Mesendoderm (in vitro differentiated cells): ENCODE results near the gene RECQL. TPM values are rescaled to one million over a fixed set of nuclear protein-coding genes. Genes with fewer than 3 reads are reported as not detected.

Source experiments
- DNase-seq: peaks from one replicate; pipeline ENCODE4 v3.0.0; 2013
- H2AK5ac ChIP-seq: 2 replicates; pipeline ENCODE4 v1.6.1; 2013; ENCODE audit warnings: low read length, inconsistent platforms
- H2BK120ac ChIP-seq: 2 replicates; pipeline ENCODE4 v1.6.1; 2013; ENCODE audit warnings: low read depth, mild to moderate bottlenecking, low read length, moderate library complexity, mixed read lengths
- H2BK15ac ChIP-seq: replicated peaks from 2 replicates; pipeline ENCODE4 v1.6.1; 2013; ENCODE audit warnings: low read depth, mild to moderate bottlenecking, moderate library complexity
- H2BK5ac ChIP-seq: 2 replicates; pipeline ENCODE4 v1.6.1; 2013; ENCODE audit warnings: low read length, inconsistent platforms
- H3K18ac ChIP-seq: 2 replicates; pipeline ENCODE4 v1.6.1; 2013; ENCODE audit warnings: mild to moderate bottlenecking, low read length, mixed read lengths
- H3K23ac ChIP-seq: one replicate; pipeline ENCODE4 v1.6.1; 2013; ENCODE audit warnings: low read length
- H3K27ac ChIP-seq: 2 replicates; pipeline ENCODE4 v1.5.1; 2013; ENCODE audit warnings: low read depth, mild to moderate bottlenecking, inconsistent platforms, low read length, moderate library complexity
- H3K27me3 ChIP-seq: 2 replicates; pipeline ENCODE4 v1.6.1; 2013; ENCODE audit warnings: low read length, control low read depth, mild to moderate bottlenecking, inconsistent platforms; ENCODE audit not compliant: insufficient read depth, poor library complexity
- H3K36me3 ChIP-seq: 2 replicates; pipeline ENCODE4 v1.6.1; 2013; ENCODE audit warnings: low read length, inconsistent platforms; ENCODE audit not compliant: control insufficient read depth, insufficient read depth
- H3K4ac ChIP-seq: one replicate; pipeline ENCODE4 v1.6.1; 2013; ENCODE audit warnings: low read depth, mild to moderate bottlenecking, low read length, moderate library complexity
- H3K4me1 ChIP-seq: 2 replicates; pipeline ENCODE4 v1.6.1; 2013; ENCODE audit warnings: low read depth, low read length, inconsistent platforms; ENCODE audit not compliant: control insufficient read depth
- H3K4me2 ChIP-seq: 2 replicates; pipeline ENCODE4 v1.6.1; 2013; ENCODE audit warnings: low read length
- H3K4me3 ChIP-seq: 2 replicates; pipeline ENCODE4 v1.5.1; 2013; ENCODE audit warnings: mild to moderate bottlenecking, low read length
- H3K56ac ChIP-seq: one replicate; pipeline ENCODE4 v1.6.1; 2013; ENCODE audit warnings: low read length
- H3K79me1 ChIP-seq: 2 replicates; pipeline ENCODE4 v1.6.1; 2013; ENCODE audit warnings: low read length, inconsistent platforms
- H3K79me2 ChIP-seq: 2 replicates; pipeline ENCODE4 v1.6.1; 2013; ENCODE audit warnings: mild to moderate bottlenecking, low read length; ENCODE audit not compliant: control insufficient read depth, insufficient read depth
- H3K9ac ChIP-seq: 2 replicates; pipeline ENCODE4 v1.6.1; 2013; ENCODE audit warnings: low read length, inconsistent platforms
- H4K5ac ChIP-seq: one replicate; pipeline ENCODE4 v1.6.1; 2013; ENCODE audit warnings: low read length
- H4K8ac ChIP-seq: one replicate; pipeline ENCODE4 v1.6.1; 2013; ENCODE audit warnings: low read depth, mild to moderate bottlenecking, control low read depth, low read length, moderate library complexity
- WGBS: extraction: QIAGEN DNeasy Blood & Tissue Kit; methylation state at CpG from one replicate; pipeline ENCODE4 v1.1.7; 2013; ENCODE audit warnings: low lambda C conversion rate, missing lambda C conversion rate; ENCODE audit not compliant: insufficient coverage; ENCODE audit errors: extremely low coverage; 5-methylcytosine and 5-hydroxymethylcytosine counted together
- polyA plus RNA-seq, 2 experiments: library from polyadenylated mRNA; stranded (reverse); fragments of 200-250 nt; gene quantifications; one replicate each; pipeline ENCODE4 v1.2.3, GENCODE V29; 2013

RECQL gene, protein sequence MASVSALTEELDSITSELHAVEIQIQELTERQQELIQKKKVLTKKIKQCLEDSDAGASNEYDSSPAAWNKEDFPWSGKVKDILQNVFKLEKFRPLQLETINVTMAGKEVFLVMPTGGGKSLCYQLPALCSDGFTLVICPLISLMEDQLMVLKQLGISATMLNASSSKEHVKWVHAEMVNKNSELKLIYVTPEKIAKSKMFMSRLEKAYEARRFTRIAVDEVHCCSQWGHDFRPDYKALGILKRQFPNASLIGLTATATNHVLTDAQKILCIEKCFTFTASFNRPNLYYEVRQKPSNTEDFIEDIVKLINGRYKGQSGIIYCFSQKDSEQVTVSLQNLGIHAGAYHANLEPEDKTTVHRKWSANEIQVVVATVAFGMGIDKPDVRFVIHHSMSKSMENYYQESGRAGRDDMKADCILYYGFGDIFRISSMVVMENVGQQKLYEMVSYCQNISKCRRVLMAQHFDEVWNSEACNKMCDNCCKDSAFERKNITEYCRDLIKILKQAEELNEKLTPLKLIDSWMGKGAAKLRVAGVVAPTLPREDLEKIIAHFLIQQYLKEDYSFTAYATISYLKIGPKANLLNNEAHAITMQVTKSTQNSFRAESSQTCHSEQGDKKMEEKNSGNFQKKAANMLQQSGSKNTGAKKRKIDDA
- polyA plus RNA-seq (2013, experiment 1 of 2) = 34.1 TPM
- 33.3 TPM for polyA plus RNA-seq (2013, experiment 2 of 2)

DNA sequence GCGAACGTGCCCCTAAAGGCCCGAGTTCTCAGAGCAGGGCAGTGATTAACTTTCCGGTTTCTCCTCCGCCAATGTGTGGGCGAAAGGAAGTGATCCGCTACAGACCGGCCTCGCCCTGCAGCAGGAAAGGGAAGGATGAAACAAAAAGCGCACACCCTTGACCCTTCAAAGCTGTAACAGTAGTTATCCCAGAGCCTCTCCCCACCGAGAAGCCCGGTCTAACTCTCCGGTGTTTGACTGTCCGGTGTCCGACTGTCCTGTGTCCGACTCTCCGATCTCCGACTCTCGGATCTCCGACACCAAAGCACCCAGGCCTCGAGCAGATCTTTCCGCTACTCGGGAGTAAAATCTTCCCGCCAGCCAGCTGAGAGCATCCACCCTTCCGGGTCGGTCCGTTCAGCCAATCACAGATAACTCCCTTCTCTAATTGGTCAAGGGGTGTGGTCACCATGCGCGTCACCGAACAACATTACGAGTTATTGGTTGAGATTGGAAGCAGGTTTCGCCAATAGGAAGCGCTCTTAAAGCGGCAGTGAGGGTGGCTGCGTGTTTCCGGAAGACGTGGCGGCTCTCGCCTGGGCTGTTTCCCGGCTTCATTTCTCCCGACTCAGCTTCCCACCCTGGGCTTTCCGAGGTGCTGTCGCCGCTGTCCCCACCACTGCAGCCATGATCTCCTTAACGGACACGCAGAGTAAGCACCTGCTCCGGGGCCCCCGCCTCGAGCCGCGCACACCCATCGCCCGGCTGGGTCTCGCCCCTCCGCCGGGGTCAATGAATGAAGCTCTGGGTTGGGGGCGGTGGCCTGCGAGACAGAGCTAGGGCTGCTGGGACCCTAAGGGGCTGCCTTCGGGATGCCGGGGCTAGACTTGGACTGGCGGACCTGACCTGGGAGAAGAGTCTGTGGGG is at the start of gene RECQL, which contains the start of gene GOLT1B:
RECQL (minus strand) TSS at position 378 of the 906 bp plus-strand sequence. CDS start 2,065 bp downstream, outside the sequence.
GOLT1B (plus strand) TSS at position 532 of the 906 bp plus-strand sequence; CDS start at position 667, 135 bp downstream.
- Histone ChIP-seq H2BK5ac (no peak within 1 kb of the TSS), H3K4me1 (peaks cover 2% of the 10 kb centered on the region), H3K79me1 (peaks cover 9% of the 10 kb centered on the region), H3K27me3 (no peaks in the 10 kb centered on the region), H2AK5ac (no peak within 1 kb of the TSS), H2BK15ac (no peak within 1 kb of the TSS), H3K4ac (peak within 1 kb of the TSS; percentile 45), H4K8ac (peak within 1 kb of the TSS; percentile 89), H3K36me3 (no peaks in the 10 kb centered on the region), H3K9ac (peak within 1 kb of the TSS; percentile 87), H2BK120ac (no peak within 1 kb of the TSS), H3K56ac (peak within 1 kb of the TSS; percentile 92), H4K5ac (no peak within 1 kb of the TSS), H3K23ac (peak within 1 kb of the TSS; percentile 70), H3K18ac (peak within 1 kb of the TSS; percentile 72), H3K27ac (peak within 1 kb of the TSS; percentile 64), H3K4me3 (peak within 1 kb of the TSS; percentile 90), H3K4me2 (peak within 1 kb of the TSS; percentile 66), H3K79me2 (peaks cover 29% of the 10 kb centered on the region)
- no CpG with 5 or more reads among the region's 61 CpGs for WGBS
- peak; percentile 99 for DNase-seq

DNA sequence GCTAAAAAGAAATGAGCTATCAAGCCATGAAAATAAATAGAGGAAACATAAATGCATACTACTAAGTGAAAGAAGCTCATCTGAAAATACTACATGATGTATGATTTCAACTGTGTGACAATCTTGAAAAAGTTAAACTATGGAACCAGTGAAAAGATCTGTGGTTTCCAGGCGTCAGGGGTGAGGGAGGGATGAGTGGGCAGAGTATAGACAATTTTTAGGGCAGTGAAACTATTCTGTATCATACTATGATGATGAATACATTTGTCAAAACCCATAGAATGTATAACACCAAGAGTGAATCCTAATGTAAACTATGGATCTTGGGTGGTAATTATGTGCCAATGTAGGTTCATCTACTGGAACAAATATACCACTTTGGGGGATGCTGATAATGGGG is 46.0 kb upstream of the RECQL start:
- Histone ChIP-seq H4K8ac (no peak overlapping the region), H3K23ac (no peak overlapping the region), H3K9ac (no peak overlapping the region), H3K4me1 (no peaks in the 10 kb centered on the region), H3K4me3 (no peak overlapping the region), H3K79me2 (no peaks in the 10 kb centered on the region), H3K4me2 (no peak overlapping the region), H2BK5ac (no peak overlapping the region), H3K4ac (no peak overlapping the region), H2AK5ac (no peak overlapping the region), H3K27me3 (no peaks in the 10 kb centered on the region), H3K18ac (no peak overlapping the region), H3K36me3 (no peaks in the 10 kb centered on the region), H4K5ac (no peak overlapping the region), H2BK120ac (no peak overlapping the region), H2BK15ac (no peak overlapping the region), H3K27ac (no peak overlapping the region), H3K56ac (no peak overlapping the region), H3K79me1 (no peaks in the 10 kb centered on the region)
- no peak for DNase-seq
- WGBS = no CpG with 5 or more reads among the region's 1 CpG

DNA sequence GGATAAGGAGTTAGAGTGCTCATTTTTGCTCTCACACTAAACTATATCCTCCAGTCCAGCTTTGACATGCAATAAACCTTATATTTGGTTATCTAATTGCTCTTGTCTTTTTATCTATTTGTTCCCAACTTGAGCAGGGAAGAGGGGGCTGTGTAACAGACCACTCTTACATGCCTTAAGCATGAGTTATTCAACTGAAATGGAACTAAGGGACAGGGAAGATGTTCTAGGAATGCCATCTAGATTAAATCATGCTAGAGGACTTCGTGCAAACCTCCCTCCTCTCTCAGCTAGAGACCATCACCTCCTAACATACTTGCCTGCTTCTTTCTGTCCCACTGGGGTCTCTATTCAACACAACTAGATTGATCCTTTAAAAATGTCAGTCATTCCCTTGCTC is 45.3 kb upstream of the RECQL start:
- Histone ChIP-seq H3K4me1 (no peaks in the 10 kb centered on the region), H3K79me1 (no peaks in the 10 kb centered on the region), H3K18ac (no peak overlapping the region), H4K5ac (no peak overlapping the region), H3K79me2 (no peaks in the 10 kb centered on the region), H2BK120ac (no peak overlapping the region), H3K56ac (no peak overlapping the region), H3K27ac (no peak overlapping the region), H3K36me3 (no peaks in the 10 kb centered on the region), H2BK15ac (no peak overlapping the region), H3K23ac (no peak overlapping the region), H3K4ac (no peak overlapping the region), H4K8ac (no peak overlapping the region), H3K4me3 (no peak overlapping the region), H3K27me3 (no peaks in the 10 kb centered on the region), H3K9ac (no peak overlapping the region), H3K4me2 (no peak overlapping the region), H2BK5ac (no peak overlapping the region), H2AK5ac (no peak overlapping the region)
- DNase-seq = peak; percentile 75
- no CpG with 5 or more reads among the region's 1 CpG for WGBS

DNA sequence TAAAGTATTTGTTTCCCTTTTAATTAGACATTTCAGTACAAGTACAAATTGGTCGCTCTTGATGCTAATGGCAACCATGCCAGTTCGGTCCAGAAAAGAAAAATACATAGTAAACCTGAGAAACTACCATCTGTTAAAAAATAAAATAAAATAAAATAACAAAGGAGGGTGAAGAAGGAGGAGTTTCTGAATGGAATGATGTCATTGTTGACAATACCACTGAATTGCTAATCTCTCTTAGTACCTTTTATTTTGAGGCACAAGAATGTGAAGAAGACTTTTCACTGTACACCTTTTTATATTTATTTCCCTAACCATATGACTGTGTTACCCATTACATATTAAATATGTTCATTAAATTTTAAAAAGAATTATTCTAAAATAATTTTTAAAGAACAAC is 44.1 kb upstream of the RECQL start:
- Histone ChIP-seq H3K4ac (no peak overlapping the region), H4K5ac (no peak overlapping the region), H3K18ac (no peak overlapping the region), H3K27ac (no peak overlapping the region), H3K36me3 (no peaks in the 10 kb centered on the region), H4K8ac (no peak overlapping the region), H2BK120ac (no peak overlapping the region), H2BK5ac (no peak overlapping the region), H3K79me1 (no peaks in the 10 kb centered on the region), H3K4me3 (no peak overlapping the region), H3K27me3 (no peaks in the 10 kb centered on the region), H3K9ac (no peak overlapping the region), H3K56ac (no peak overlapping the region), H3K79me2 (no peaks in the 10 kb centered on the region), H3K4me1 (no peaks in the 10 kb centered on the region), H3K23ac (no peak overlapping the region), H2AK5ac (no peak overlapping the region), H3K4me2 (no peak overlapping the region), H2BK15ac (no peak overlapping the region)
- no CpG with 5 or more reads among the region's 2 CpGs for WGBS
- DNase-seq = no peak

DNA sequence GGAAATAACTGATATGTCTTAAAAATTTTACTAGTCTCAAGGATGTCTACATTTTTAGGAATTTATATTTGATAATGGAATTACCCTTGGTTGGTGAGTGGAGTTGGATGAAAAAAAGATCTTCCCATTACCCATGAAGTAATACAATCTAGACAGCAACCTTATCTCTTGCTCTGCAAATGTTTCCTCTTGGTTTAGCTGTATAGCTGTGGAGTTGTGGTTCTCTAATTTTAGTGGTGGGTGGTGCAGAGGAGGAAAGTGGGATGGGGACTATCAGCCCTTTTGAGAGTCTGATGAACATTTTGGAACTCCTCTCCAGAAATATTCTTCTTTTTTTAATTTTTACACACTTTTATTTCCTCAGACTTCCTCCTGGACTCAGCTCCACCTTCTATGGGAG is 41.7 kb upstream of the RECQL start:
- Histone ChIP-seq H3K4me2 (no peak overlapping the region), H3K9ac (no peak overlapping the region), H3K27me3 (no peaks in the 10 kb centered on the region), H4K8ac (no peak overlapping the region), H3K27ac (no peak overlapping the region), H2BK5ac (no peak overlapping the region), H3K4me1 (no peaks in the 10 kb centered on the region), H3K23ac (no peak overlapping the region), H3K18ac (no peak overlapping the region), H3K4ac (no peak overlapping the region), H2BK15ac (no peak overlapping the region), H3K36me3 (no peaks in the 10 kb centered on the region), H2BK120ac (no peak overlapping the region), H3K79me1 (no peaks in the 10 kb centered on the region), H3K4me3 (no peak overlapping the region), H3K79me2 (no peaks in the 10 kb centered on the region), H2AK5ac (no peak overlapping the region), H4K5ac (no peak overlapping the region), H3K56ac (no peak overlapping the region)
- no peak for DNase-seq
